Gastrocnemius medialis (tissue), 4 donors: ENCODE measurements around the gene COX20. TPM values are rescaled to one million over a fixed set of nuclear protein-coding genes. Genes with fewer than 3 reads are reported as not detected.
"Not testable (repeated sequence)": the region's sequence is repeated elsewhere in the genome, so short reads cannot be mapped to it uniquely, and the experiment has no call there.

Experiments used
- ATAC-seq, 2 donors: fragments of 150-250 bp; one replicate each; pipeline ENCODE4 v1.9.1; 2016
- DNase-seq, 2 donors: peaks; one replicate each; pipeline ENCODE4 v3.0.0-alpha.2; 2019
- H3K27ac ChIP-seq, 4 donors: fragments of 200-600 bp; sonication (generic); 1 replicate in 1 of 4; 2 replicates in 3 of 4; pipeline ENCODE4 v1.5.1; 2016 to 2018; ENCODE audit warnings: mild to moderate bottlenecking in 2 of 4, moderate library complexity in 1 of 4
- H3K27me3 ChIP-seq, 3 donors: fragments of 200-600 bp; sonication (generic) in 2 of 3; 1 replicate in 1 of 3; 2 replicates in 2 of 3; pipeline versions ENCODE4 v1.5.1 to v1.6.0; 2016 to 2019; ENCODE audit warnings: mild to moderate bottlenecking in 1 of 3, moderate library complexity in 1 of 3
- H3K36me3 ChIP-seq, 2 donors: fragments of 200-600 bp; sonication (generic) in 1 of 2; one replicate each; pipeline ENCODE4 v1.5.1; 2017 to 2018
- H3K4me1 ChIP-seq, 2 donors: fragments of 200-600 bp; sonication (generic) in 1 of 2; one replicate each; pipeline ENCODE4 v1.5.1; 2016 to 2017; ENCODE audit warnings: mild to moderate bottlenecking in 2 of 2
- H3K4me3 ChIP-seq, 4 donors: fragments of 200-600 bp; sonication (generic) in 3 of 4; 1 replicate in 1 of 4; 2 replicates in 3 of 4; pipeline ENCODE4 v1.5.1; 2016 to 2019; ENCODE audit warnings: mild to moderate bottlenecking in 2 of 4
- H3K9me3 ChIP-seq, 3 donors: fragments of 200-600 bp; sonication (generic) in 2 of 3; 1 replicate in 1 of 3; 2 replicates in 2 of 3; pipeline ENCODE4 v1.5.1; 2016 to 2019
- CTCF ChIP-seq, 5 experiments: fragments of 450-650 bp in 3 of 5; fragments of 200-600 bp in 2 of 5; sonication (generic) in 2 of 5; IDR thresholded peaks in 4 of 5; conservative IDR thresholded peaks in 1 of 5; 1 replicate in 4 of 5; 2 replicates in 1 of 5; pipeline ENCODE4 v1.5.1; 2016 to 2019; ENCODE audit warnings: antibody characterized with exemption in 5 of 5, mild to moderate bottlenecking in 3 of 5, moderate library complexity in 3 of 5
- POLR2A ChIP-seq, 2 donors: fragments of 450-650 bp; IDR thresholded peaks; one replicate each; pipeline ENCODE4 v1.6.1; 2017; ENCODE audit warnings: antibody characterized with exemption in 2 of 2, mild to moderate bottlenecking in 2 of 2, moderate library complexity in 2 of 2
- in situ Hi-C, 4 donors: fragments of 200-750 bp; cut with MboI; loops; one replicate each; pipeline versions ENCODE4 v1.15.0 to v1.8.0; 2017; ENCODE audit warnings: low sequenced_read_pairs in 4 of 4
- intact Hi-C: fragments of 100-400 bp; cut with DNase I; formaldehyde crosslinking; loops from one replicate; pipeline ENCODE4 v1.15.1; 2023; ENCODE audit warnings: low total_unique reads
- total RNA-seq, 4 donors: library from RNA; depleted of rRNA; stranded (reverse); fragments of >200 nt; gene quantifications; one replicate each; pipeline versions ENCODE4 v1.1.0 to v1.2.3, GENCODE V29; 2016

Gene COX20
- total RNA-seq, 4 donors from 2014 or later, result 22.7 to 72.0 (median 35.4) TPM

- H3K36me3 ChIP-seq, result no peaks in the 10 kb centered on the region
- peaks cover 0 to 4% of the 10 kb centered on the region in 2 donors for H3K4me1 ChIP-seq
- TF ChIP-seq POLR2A (IDR thresholded peaks at IDR 0.05) (no peak), CTCF (IDR thresholded peaks at IDR 0.05 in 4 of 5, conservative IDR thresholded peaks at IDR 0.05 in 1 of 5) (no peak)
- in situ Hi-C loops, result loop anchor here in 2 of 4 donors (5.0 to 25.0 kb wide), 3 partner anchors 142 to 1568 kb away; partner anchors contain the start of genes CEP170 (in 1 of the 2) and SDCCAG8 (in 1 of the 2)
- no peak for ATAC-seq
- H3K9me3 ChIP-seq, result no peaks in the 10 kb centered on the region
- H3K27me3 ChIP-seq, result no peaks in the 10 kb centered on the region
- H3K4me3 ChIP-seq, result no peak overlapping the region
- intact Hi-C loops, result loop anchor here (10.0 kb wide), 3 partner anchors 214 to 1734 kb away; partner anchors contain the start of genes ADSS2, CNST and TFB2M
- no peak for DNase-seq
- H3K27ac ChIP-seq, result no peak overlapping the region
Measured at GRCh38 chr1:244830639-244831038, 4.8 kb upstream of the COX20 start.

GRCh38 chr1:244833260-244833659, 2.2 kb upstream of the COX20 start:
- not testable (repeated sequence) for H3K9me3 ChIP-seq, H3K27me3 ChIP-seq, H3K36me3 ChIP-seq, ATAC-seq, DNase-seq
- Histone ChIP-seq H3K27ac (peak overlapping the region; percentile 96 to 99 (median 99)), H3K4me1 (peaks cover 11 to 25% of the 10 kb centered on the region in 2 donors), H3K4me3 (peak overlapping the region; percentile 68 to 81 (median 76))
- in situ Hi-C loops, result loop anchor here in 2 of 4 donors (5.0 to 25.0 kb wide), 3 partner anchors 139 to 1571 kb away; partner anchors contain the start of genes CEP170 (in 1 of the 2) and SDCCAG8 (in 1 of the 2)
- intact Hi-C loops, result loop anchor here (10.0 kb wide), 3 partner anchors 212 to 1732 kb away; partner anchors contain the start of genes ADSS2, CNST and TFB2M

- no peaks in the 10 kb centered on the region for H3K9me3 ChIP-seq
- peak in 1 of 5 experiments; percentile 23 for TF ChIP-seq CTCF (IDR thresholded peaks at IDR 0.05 in 4 of 5, conservative IDR thresholded peaks at IDR 0.05 in 1 of 5)
- TF ChIP-seq POLR2A (IDR thresholded peaks at IDR 0.05), result no peak
- H3K4me1 ChIP-seq, result peaks cover 11 to 25% of the 10 kb centered on the region in 2 donors
- peak overlapping the region; percentile 68 to 81 (median 76) for H3K4me3 ChIP-seq
- peak overlapping the region; percentile 96 to 99 (median 99) for H3K27ac ChIP-seq
- intact Hi-C loops, result loop anchor here (10.0 kb wide), 3 partner anchors 211 to 1731 kb away; partner anchors contain the start of genes ADSS2, CNST and TFB2M
- H3K36me3 ChIP-seq, result no peaks in the 10 kb centered on the region
- no peaks in the 10 kb centered on the region for H3K27me3 ChIP-seq
- peak; percentile 38 to 56 for DNase-seq
- in situ Hi-C loops, result loop anchor here in 2 of 4 donors (5.0 to 25.0 kb wide), 3 partner anchors 138 to 1572 kb away; partner anchors contain the start of genes CEP170 (in 1 of the 2) and SDCCAG8 (in 1 of the 2)
- ATAC-seq, result peak; percentile 45 to 50
Measured at GRCh38 chr1:244833734-244834542, 1.5 kb upstream of the COX20 start.

GRCh38 chr1:244834543-244835275, 749 bp upstream of the COX20 start:
- Histone ChIP-seq H3K4me1 (peaks cover 11 to 28% of the 10 kb centered on the region in 2 donors), H3K27me3 (no peaks in the 10 kb centered on the region), H3K27ac (peak overlapping the region; percentile 96 to 99 (median 99)), H3K9me3 (no peaks in the 10 kb centered on the region), H3K4me3 (peak overlapping the region; percentile 68 to 81 (median 76)), H3K36me3 (no peaks in the 10 kb centered on the region)
- intact Hi-C loops, result loop anchor here (1.0 to 10.0 kb wide), 6 partner anchors 29 to 1730 kb away; partner anchors contain the start of genes ADSS2, CNST and TFB2M
- ATAC-seq (peak; percentile 67 to 72), DNase-seq (peak; percentile 77 to 86)
- in situ Hi-C loops, result loop anchor here in 2 of 4 donors (5.0 to 25.0 kb wide), 3 partner anchors 138 to 1572 kb away; partner anchors contain the start of genes CEP170 (in 1 of the 2) and SDCCAG8 (in 1 of the 2)
- TF ChIP-seq CTCF (IDR thresholded peaks at IDR 0.05 in 4 of 5, conservative IDR thresholded peaks at IDR 0.05 in 1 of 5) (no peak), POLR2A (IDR thresholded peaks at IDR 0.05) (peak in 1 of 2 donors; percentile 73)
